Glutamatergic neuron (in vitro differentiated cells): ENCODE results near the gene ATF4. TPM values are rescaled to one million over a fixed set of nuclear protein-coding genes. Genes with fewer than 3 reads are reported as not detected.

Experiments used
- DNase-seq: peaks from one replicate; pipeline ENCODE4 v3.0.0; 2022
- H3K27ac Mint-ChIP-seq: one replicate; pipeline ENCODE4 v1.8.0; 2020; ENCODE audit warnings: mild to moderate bottlenecking, mixed read lengths, inconsistent platforms; ENCODE audit not compliant: unreplicated experiment
- H3K27me3 Mint-ChIP-seq: one replicate; pipeline ENCODE4 v1.8.0; 2020; ENCODE audit warnings: mild to moderate bottlenecking, moderate library complexity, mixed read lengths, inconsistent platforms; ENCODE audit not compliant: unreplicated experiment
- H3K36me3 Mint-ChIP-seq: one replicate; pipeline ENCODE4 v1.8.0; 2020; ENCODE audit warnings: mild to moderate bottlenecking, mixed read lengths, inconsistent platforms; ENCODE audit not compliant: unreplicated experiment
- H3K4me1 Mint-ChIP-seq: one replicate; pipeline ENCODE4 v1.8.0; 2020; ENCODE audit warnings: mild to moderate bottlenecking, low read depth, mixed read lengths, inconsistent platforms; ENCODE audit not compliant: unreplicated experiment
- H3K4me3 Mint-ChIP-seq: one replicate; pipeline ENCODE4 v1.8.0; 2020; ENCODE audit warnings: mild to moderate bottlenecking, mixed read lengths, inconsistent platforms; ENCODE audit not compliant: unreplicated experiment
- H3K9me3 Mint-ChIP-seq: one replicate; pipeline ENCODE4 v1.8.0; 2020; ENCODE audit warnings: mild to moderate bottlenecking, moderate library complexity, mixed read lengths, inconsistent platforms; ENCODE audit not compliant: unreplicated experiment
- long read RNA-seq: library from polyadenylated mRNA; unstranded; transcript quantifications from one replicate; pipeline ENCODE4 v2.0.0, GENCODE V29; 2020; ENCODE audit not compliant: unreplicated experiment
- total RNA-seq: library from RNA; stranded (reverse); fragmentation: NEBNext Ultra II Directional; extraction: Animal tissue kit (Norgen Biotek cat#: 25700); gene quantifications from one replicate; pipeline ENCODE4 v1.2.1, GENCODE V29; 2021; ENCODE audit not compliant: unreplicated experiment
- TF ChIP-seq, protein P1 (sequence below): fragments of 200-600 bp; sonication (generic); IDR thresholded peaks from one replicate; pipeline ENCODE4 v1.5.0; 2021; ENCODE audit not compliant: partially characterized antibody, unreplicated experiment

Gene ATF4
- total RNA-seq, result 509 TPM
- long read RNA-seq, transcript ATF4-202 (3 exons, 1,419 nt), result major isoform, 328 of 347 reads
- long read RNA-seq, partial matches to known transcripts, result 1 of 347 reads
- long read RNA-seq, other reads (novel, unspliced or antisense), result 14 of 347 reads

- Mint-ChIP-seq H3K4me3 (peak within 1 kb of the TSS; percentile 98), H3K9me3 (peaks cover 14% of the 10 kb centered on the region), H3K36me3 (peaks cover 13% of the 10 kb centered on the region), H3K27ac (peak within 1 kb of the TSS; percentile 100), H3K27me3 (peaks cover 23% of the 10 kb centered on the region), H3K4me1 (peaks cover 24% of the 10 kb centered on the region)
- DNase-seq, result peak; percentile 86
- TF ChIP-seq, protein P1, sequence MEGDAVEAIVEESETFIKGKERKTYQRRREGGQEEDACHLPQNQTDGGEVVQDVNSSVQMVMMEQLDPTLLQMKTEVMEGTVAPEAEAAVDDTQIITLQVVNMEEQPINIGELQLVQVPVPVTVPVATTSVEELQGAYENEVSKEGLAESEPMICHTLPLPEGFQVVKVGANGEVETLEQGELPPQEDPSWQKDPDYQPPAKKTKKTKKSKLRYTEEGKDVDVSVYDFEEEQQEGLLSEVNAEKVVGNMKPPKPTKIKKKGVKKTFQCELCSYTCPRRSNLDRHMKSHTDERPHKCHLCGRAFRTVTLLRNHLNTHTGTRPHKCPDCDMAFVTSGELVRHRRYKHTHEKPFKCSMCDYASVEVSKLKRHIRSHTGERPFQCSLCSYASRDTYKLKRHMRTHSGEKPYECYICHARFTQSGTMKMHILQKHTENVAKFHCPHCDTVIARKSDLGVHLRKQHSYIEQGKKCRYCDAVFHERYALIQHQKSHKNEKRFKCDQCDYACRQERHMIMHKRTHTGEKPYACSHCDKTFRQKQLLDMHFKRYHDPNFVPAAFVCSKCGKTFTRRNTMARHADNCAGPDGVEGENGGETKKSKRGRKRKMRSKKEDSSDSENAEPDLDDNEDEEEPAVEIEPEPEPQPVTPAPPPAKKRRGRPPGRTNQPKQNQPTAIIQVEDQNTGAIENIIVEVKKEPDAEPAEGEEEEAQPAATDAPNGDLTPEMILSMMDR, result no peak
Measured at GRCh38 chr22:39520226-39521105, at the start of gene ATF4. TSS of gene ATF4 (plus strand) at chr22:39520562. CDS start at chr22:39521446, 884 bp downstream.

DNA sequence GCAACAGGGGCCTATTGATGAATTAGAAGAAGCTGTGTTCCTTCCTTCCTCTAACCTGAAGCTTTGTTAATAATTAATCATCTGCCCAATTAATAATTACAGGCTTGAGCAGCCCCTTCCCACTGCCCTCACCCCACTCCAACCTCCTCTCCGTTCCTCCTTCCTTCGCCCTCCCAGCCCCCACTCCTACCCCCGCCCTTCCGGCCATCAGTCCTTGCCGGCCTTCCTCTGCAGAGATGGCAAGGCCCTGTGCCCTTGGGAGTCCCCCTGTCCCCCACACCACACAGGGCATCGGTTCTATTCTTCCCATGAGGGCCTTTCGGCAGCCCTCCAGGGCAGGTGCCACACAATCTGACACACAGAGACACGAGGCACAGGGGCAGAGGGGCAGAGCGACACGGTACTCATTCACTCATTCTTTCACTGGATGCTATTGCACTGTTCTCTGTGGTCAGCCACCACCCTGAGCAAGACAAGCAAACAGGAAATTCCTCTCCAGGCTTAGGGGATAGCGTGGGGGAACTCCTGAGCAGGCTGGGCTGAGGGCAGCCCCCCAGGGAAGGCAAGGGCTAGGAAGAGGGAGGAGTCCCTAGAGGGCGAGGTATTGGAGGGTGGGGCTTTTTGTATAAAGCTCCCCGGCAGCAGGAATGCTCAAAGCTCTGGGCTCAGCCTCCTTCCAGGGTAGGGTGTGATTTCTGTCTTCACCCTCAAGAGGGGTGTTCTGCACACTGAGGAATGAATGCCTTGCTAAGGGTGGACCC is 48.8 kb upstream of the ATF4 start:
- Mint-ChIP-seq H3K27ac (peak overlapping the region; percentile 15), H3K27me3 (peaks cover 3% of the 10 kb centered on the region), H3K4me1 (peaks cover 36% of the 10 kb centered on the region), H3K9me3 (no peaks in the 10 kb centered on the region), H3K36me3 (no peaks in the 10 kb centered on the region), H3K4me3 (peak overlapping the region; percentile 52)
- DNase-seq, result no peak
- TF ChIP-seq, protein P1, result no peak

GRCh38 chr22:39472570-39473556 is 47.5 kb upstream of the ATF4 start:
- Mint-ChIP-seq H3K36me3 (no peaks in the 10 kb centered on the region), H3K27ac (peak overlapping the region; percentile 48), H3K4me1 (peaks cover 41% of the 10 kb centered on the region), H3K9me3 (no peaks in the 10 kb centered on the region), H3K4me3 (no peak overlapping the region), H3K27me3 (no peaks in the 10 kb centered on the region)
- TF ChIP-seq, protein P1, result no peak
- no peak for DNase-seq

DNA sequence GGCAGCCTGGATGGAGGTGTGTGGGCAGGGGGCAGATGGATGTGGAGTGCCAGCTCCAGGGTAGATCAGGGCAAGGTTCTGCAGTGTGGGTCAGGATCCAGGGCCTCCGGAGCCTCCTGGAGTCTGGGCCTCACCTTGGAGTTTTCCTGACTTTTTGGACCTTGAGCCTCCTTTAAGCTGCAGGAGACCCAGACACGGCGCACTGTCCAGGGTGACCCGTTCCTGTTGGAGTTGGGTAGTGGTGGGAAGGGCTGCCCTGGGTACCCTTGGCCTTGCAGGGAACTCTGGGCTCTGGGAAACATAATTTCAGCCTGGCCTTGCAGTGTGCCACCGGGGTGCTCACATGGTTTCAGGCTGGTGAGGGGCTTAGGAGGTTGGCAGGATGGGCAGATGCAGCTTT is 46.5 kb upstream of the ATF4 start:
- no peak for DNase-seq
- TF ChIP-seq, protein P1, result no peak

More for the DNA sequence above, 46.5 kb upstream of the ATF4 start:
- Mint-ChIP-seq H3K27ac (no peak overlapping the region), H3K4me1 (peaks cover 41% of the 10 kb centered on the region), H3K4me3 (no peak overlapping the region), H3K27me3 (no peaks in the 10 kb centered on the region), H3K36me3 (no peaks in the 10 kb centered on the region), H3K9me3 (no peaks in the 10 kb centered on the region)
